Activated CD4-positive, alpha-beta T cell treated with anti-CD3 and anti-CD28 coated beads, Interleukin-2, amount 50 U/mL, for 16 hours (primary cell): ENCODE results near the gene SPTLC3.

Source experiments
- DNase-seq: peaks from one replicate; pipeline ENCODE4 v3.0.0-alpha.2; 2020

The SPTLC3 gene

GRCh38 chr20:13205848-13206434, 197.2 kb downstream of the SPTLC3 start:
- no peak for DNase-seq

DNA sequence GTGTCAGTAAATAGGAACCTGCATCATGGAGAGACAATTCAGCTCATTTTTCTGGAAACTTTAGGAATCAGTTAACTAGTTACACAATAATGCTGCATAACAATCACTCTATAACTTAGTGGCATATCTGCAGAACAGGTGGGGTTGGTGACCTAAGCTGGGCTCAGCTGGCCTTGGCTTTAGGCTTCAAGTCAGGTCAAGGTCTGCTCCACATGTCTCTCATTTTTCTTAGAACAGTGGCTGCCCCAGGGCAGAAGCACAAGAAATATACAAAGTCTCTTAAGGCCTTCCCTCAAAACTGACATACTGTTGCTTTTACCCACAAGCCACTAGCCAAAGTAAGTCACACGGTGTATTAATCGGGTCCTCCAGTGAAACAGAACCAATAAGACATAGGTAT, 198.2 kb downstream of the SPTLC3 start:
- no peak for DNase-seq

- DNase-seq, result no peak
These were observed 203.3 kb downstream of the SPTLC3 start for GRCh38 chr20:13211956-13212618.

DNA sequence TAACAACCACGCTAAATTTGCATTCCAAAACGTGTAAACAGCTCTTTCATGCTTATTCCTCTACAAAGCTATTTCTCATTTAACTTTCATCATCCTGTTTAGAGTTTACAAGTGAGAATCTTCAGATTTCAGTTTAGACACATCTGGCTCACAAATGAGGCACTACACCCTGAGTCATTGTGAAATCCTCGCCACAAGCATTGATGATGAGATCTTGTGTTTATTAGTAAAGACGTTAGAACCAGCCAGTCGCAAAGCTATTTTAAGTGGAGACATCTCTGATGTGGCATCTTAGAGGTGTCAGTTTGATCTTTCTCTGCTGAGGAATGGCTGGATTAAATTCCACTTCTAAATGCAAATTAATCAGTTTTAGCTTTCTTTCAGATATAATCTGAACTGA, 204.0 kb downstream of the SPTLC3 start:
- DNase-seq, result peak; percentile 60

DNA sequence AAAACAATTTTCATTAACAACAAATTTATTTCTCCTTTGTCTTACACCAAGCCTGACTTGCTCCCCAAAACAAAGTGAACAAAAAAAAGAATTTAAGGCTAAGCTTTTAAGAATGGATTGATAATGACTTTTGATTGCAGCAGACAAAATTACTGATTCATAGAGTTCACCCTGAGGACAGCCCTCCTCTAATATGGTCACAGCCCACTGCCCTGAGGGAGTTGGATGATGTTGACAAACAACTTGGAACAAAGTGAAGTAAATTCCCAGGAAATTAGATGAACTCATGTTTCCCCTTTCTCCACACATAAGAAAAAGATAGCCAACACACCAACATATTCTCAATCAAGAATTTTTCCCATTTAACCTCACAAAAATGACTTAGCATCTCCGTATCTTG, 204.6 kb downstream of the SPTLC3 start:
- no peak for DNase-seq

- DNase-seq, result no peak
These were observed 207.8 kb downstream of the SPTLC3 start for GRCh38 chr20:13216533-13216932.
